KMS-11 (cell line): Measurements from ENCODE around the gene GSTO1.

Experiments used
- H2AFZ ChIP-seq: fragments of 200-600 bp; sonication (generic); 2 replicates; pipeline ENCODE4 v1.6.1; 2016; ENCODE audit warnings: antibody characterized with exemption, mixed run types, low read depth
- H3K27ac ChIP-seq: fragments of 200-600 bp; sonication (generic); 2 replicates; pipeline ENCODE4 v1.6.1; 2016; ENCODE audit warnings: mild to moderate bottlenecking, mixed run types
- H3K27me3 ChIP-seq: fragments of 200-600 bp; sonication (generic); 2 replicates; pipeline ENCODE4 v1.6.1; 2017; ENCODE audit warnings: mild to moderate bottlenecking, low read depth, mixed run types, moderate library complexity; ENCODE audit not compliant: insufficient read depth
- H3K36me3 ChIP-seq: fragments of 200-600 bp; sonication (generic); 2 replicates; pipeline ENCODE4 v1.6.1; 2017; ENCODE audit warnings: mild to moderate bottlenecking, mixed run types; ENCODE audit not compliant: insufficient read depth
- H3K4me1 ChIP-seq: fragments of 200-600 bp; sonication (generic); 2 replicates; pipeline ENCODE4 v1.6.1; 2016; ENCODE audit warnings: mild to moderate bottlenecking, low read depth, mixed run types; ENCODE audit not compliant: poor library complexity, severe bottlenecking
- H3K4me2 ChIP-seq: fragments of 200-600 bp; sonication (generic); 2 replicates; pipeline ENCODE4 v1.7.0; 2016; ENCODE audit warnings: mild to moderate bottlenecking, mixed run types
- H3K4me3 ChIP-seq: fragments of 200-600 bp; sonication (generic); IDR thresholded peaks from 2 replicates; pipeline ENCODE4 v1.6.1; 2017; ENCODE audit warnings: low read depth, low read length, mixed read lengths; ENCODE audit not compliant: insufficient read depth
- H3K79me2 ChIP-seq: fragments of 200-600 bp; sonication (generic); 2 replicates; pipeline ENCODE4 v1.6.1; 2016; ENCODE audit warnings: low read depth, mixed run types; ENCODE audit not compliant: insufficient read depth
- H3K9ac ChIP-seq: fragments of 200-600 bp; sonication (generic); 2 replicates; pipeline ENCODE4 v1.6.1; 2016; ENCODE audit warnings: mild to moderate bottlenecking, mixed run types
- H4K20me1 ChIP-seq: fragments of 200-600 bp; sonication (generic); 2 replicates; pipeline ENCODE4 v1.6.1; 2016; ENCODE audit warnings: mild to moderate bottlenecking, mixed run types; ENCODE audit not compliant: insufficient read depth
- CTCF ChIP-seq: fragments of 200-600 bp; sonication (generic); conservative IDR thresholded peaks from 2 replicates; pipeline ENCODE4 v1.6.1; 2017; ENCODE audit warnings: low read depth, mild to moderate bottlenecking, antibody characterized with exemption, low read length, moderate library complexity, mixed read lengths

GSTO1 gene

DNA sequence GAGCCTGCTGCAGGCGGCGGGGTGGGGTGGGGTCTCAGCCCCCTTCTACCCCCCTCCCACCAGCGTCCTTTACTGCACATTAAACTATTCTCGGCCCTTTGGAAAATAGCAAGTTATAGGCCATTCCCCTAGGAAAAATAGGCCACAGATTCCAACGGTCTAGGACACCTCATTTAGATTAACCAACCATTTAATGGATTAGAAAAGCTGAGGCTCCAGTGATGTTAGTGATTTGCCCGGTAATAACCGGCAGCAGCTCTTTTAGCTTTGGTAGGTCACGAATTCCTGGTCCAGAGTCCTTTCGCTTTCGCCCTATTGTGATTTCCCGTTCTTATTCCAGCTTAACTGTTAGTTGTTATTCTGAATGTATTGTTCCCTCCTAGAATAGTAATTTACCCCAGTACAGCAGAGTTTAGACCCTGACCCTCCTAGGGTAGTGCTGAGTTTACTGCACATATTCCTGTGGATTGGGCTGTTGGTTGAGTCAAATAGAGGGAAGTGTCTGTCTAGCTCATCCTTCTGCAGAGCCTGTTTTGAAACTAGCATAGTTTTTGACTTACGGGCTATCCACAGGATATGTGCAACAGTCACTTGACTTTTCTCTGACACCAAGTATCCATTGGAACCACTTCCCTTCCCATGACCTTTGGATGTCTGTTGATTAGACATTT, 754 bp downstream of the GSTO1 start:
- H4K20me1 ChIP-seq, result no peaks in the 10 kb centered on the region
- H3K4me2 ChIP-seq, result peak overlapping the region; percentile 92
- H3K9ac ChIP-seq, result peak overlapping the region; percentile 93
- peak overlapping the region; percentile 98 for H2AFZ ChIP-seq
- H3K4me1 ChIP-seq, result peaks cover 25% of the 10 kb centered on the region
- H3K36me3 ChIP-seq, result no peaks in the 10 kb centered on the region
- peaks cover 20% of the 10 kb centered on the region; the same call in 1 of the 2 replicates for H3K79me2 ChIP-seq
- H3K27ac ChIP-seq, result peak overlapping the region; percentile 71
- H3K27me3 ChIP-seq, result no peaks in the 10 kb centered on the region
- TF ChIP-seq CTCF, result no peak
- peak overlapping the region; percentile 41 for H3K4me3 ChIP-seq

DNA sequence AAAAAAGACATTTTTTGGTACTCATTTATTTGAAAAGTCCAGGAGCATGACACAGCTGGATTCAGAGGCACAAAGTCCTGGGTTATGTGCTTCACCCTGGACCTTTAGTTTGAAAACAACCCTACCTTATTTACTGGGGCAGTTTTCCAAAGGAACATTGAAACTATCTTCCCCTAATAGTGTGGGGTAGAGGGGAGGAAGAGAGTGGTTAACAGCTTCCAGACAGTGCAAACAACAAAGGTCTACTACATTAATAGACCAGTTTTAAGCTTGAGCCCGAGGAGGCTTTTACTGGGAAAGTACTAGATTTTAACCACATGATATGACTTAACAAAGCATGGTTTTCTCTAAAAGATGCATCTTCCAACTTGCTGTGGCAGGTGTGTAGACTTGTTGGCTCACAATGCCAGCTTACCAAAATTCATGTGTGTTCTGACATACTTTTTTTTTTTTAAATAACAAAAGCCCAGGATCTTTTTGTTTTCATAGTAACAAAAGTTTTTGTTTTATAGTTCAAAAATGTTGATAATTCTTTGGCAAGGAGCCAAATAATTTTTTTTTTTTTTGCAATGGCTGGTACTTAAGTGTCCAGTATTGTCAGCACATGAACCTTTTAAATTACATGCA, 1.8 kb downstream of the GSTO1 start:
- Histone ChIP-seq H3K4me3 (no peak overlapping the region), H4K20me1 (no peaks in the 10 kb centered on the region), H3K9ac (peak overlapping the region; percentile 26; the same call in 1 of the 2 replicates), H2AFZ (no peak overlapping the region), H3K36me3 (no peaks in the 10 kb centered on the region), H3K27ac (peak overlapping the region; percentile 44), H3K4me2 (peak overlapping the region; percentile 92; the same call in 1 of the 2 replicates), H3K4me1 (peaks cover 25% of the 10 kb centered on the region), H3K27me3 (no peaks in the 10 kb centered on the region), H3K79me2 (peaks cover 20% of the 10 kb centered on the region; the same call in 1 of the 2 replicates)
- no peak for TF ChIP-seq CTCF

DNA sequence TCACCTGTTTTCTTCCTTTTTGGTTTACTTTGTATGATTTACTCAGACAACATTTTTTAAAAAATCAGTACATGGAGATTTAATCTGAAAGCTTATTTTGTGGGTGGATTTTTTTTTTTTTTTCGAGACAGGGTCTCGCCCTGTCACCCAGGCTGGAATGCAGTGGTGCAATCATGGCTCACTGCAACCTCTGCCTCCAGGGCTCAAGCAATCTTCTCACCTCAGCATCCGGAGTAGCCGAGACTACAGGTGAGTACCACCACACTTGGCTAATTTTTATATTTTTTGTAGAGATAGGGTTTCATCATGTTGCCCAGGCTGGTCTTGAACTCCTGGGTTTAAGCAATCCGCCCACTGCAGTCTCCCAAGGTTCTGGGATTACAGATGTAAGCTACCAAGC, 2.5 kb downstream of the GSTO1 start:
- TF ChIP-seq CTCF, result no peak
- no peaks in the 10 kb centered on the region for H3K36me3 ChIP-seq
- H3K79me2 ChIP-seq, result peaks cover 20% of the 10 kb centered on the region; the same call in 1 of the 2 replicates
- peaks cover 25% of the 10 kb centered on the region for H3K4me1 ChIP-seq
- no peaks in the 10 kb centered on the region for H4K20me1 ChIP-seq
- no peak overlapping the region for H3K9ac ChIP-seq
- H3K27me3 ChIP-seq, result no peaks in the 10 kb centered on the region
- H3K27ac ChIP-seq, result no peak overlapping the region
- H2AFZ ChIP-seq, result no peak overlapping the region
- H3K4me2 ChIP-seq, result peak overlapping the region; percentile 92; the same call in 1 of the 2 replicates
- no peak overlapping the region for H3K4me3 ChIP-seq

DNA sequence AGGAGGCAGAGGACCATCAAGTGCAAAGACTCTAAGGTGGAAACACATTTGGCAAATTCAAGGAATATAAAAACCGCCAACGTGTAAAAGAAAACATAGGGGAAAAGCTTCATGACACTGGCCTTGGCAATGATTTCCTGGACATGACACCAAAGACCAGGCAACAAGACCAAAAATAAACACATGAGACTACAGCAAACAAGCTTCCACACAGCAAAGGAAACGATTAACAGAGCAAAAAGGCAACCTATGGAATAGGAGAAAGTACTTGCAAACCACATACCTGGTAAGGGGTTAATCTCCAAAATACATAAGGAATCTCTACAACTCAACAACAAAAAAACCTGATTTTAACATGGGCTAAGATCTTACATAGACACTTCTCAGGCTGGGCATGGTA, 3.5 kb downstream of the GSTO1 start:
- Histone ChIP-seq H3K4me1 (peaks cover 25% of the 10 kb centered on the region), H4K20me1 (no peaks in the 10 kb centered on the region), H3K36me3 (no peaks in the 10 kb centered on the region)

More for the DNA sequence above, 3.5 kb downstream of the GSTO1 start:
- Histone ChIP-seq H3K4me2 (no peak overlapping the region), H3K27me3 (no peaks in the 10 kb centered on the region), H3K9ac (no peak overlapping the region), H3K27ac (no peak overlapping the region), H3K4me3 (no peak overlapping the region), H2AFZ (no peak overlapping the region), H3K79me2 (peaks cover 20% of the 10 kb centered on the region; the same call in 1 of the 2 replicates)
- TF ChIP-seq CTCF, result no peak
